ENCODE data around the gene TNFRSF6B.
"Not testable (repeated sequence)": the region's sequence is repeated elsewhere in the genome, so short reads cannot be mapped to it uniquely, and the experiment has no call there.

TNFRSF6B gene

DNA sequence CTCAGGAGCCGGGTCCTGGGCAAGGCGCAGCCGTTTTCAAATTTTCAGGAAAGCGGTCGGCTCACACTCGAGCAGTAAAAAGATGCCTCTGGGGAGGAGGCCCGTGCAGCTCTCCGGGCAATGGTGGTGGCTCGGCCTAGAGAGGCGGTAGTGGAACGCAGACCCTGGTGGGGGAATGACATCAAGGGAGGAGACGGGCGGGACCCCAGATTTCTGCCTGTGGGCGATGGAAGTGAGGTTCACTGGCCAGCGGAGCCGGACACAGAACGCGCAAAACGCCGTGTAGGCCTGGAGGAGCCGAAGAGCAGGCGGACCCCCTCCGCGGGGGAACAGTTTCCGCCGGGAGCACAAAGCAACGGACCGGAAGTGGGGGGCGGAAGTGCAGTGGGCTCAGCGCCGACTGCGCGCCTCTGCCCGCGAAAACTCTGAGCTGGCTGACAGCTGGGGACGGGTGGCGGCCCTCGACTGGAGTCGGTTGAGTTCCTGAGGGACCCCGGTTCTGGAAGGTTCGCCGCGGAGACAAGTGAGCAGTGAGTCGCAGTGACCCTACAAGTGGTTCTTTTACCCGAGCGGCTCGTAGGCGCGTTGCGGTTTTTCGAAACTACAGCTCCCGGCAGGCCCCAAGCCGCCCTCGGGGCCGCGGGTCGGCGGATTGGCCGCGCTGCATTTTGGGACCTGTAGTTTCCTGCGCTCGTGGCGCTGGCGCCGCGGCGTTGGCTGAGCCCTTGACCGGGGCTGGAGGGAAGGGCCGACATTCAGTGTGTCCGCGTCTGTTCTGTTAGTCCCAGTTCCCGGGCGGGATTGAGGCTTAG, 38.3 kb upstream of the TNFRSF6B start, which contains the start of gene RTEL1:
RTEL1 (plus strand) TSS at position 376 of the 812 bp plus-strand sequence. CDS start 1,091 bp downstream, outside the sequence.
- H3K36me3 ChIP-seq (replicated peaks in 1 of 2; ENCODE audit: control insufficient read depth in 2 of 2, insufficient read depth in 2 of 2, low read length in 2 of 2): peaks cover 12 to 35% of the 10 kb centered on the region in 2 donors
- peak within 1 kb of the TSS; percentile 79 for H4K91ac ChIP-seq (ENCODE audit: low read depth, low read length, poor library complexity)
- no peaks in the 10 kb centered on the region for H3K9me3 ChIP-seq (replicated peaks in 1 of 2; ENCODE audit: control insufficient read depth in 2 of 2, insufficient read depth in 1 of 2, low read depth in 1 of 2, low read length in 2 of 2)
- peak within 1 kb of the TSS; percentile 98 for H2AK5ac ChIP-seq (ENCODE audit: low read depth, low read length)
- H2AFZ ChIP-seq (ENCODE audit: low read length): peak within 1 kb of the TSS; percentile 95
- H3K27ac ChIP-seq (replicated peaks; ENCODE audit: low read length): no peak within 1 kb of the TSS
- H3K4me3 ChIP-seq (ENCODE audit: low read length in 2 of 2): peak within 1 kb of the TSS; percentile 91 to 94
- H2BK15ac ChIP-seq (ENCODE audit: low read length): peak within 1 kb of the TSS; percentile 98
- peak within 1 kb of the TSS; percentile 91 for H3K18ac ChIP-seq (ENCODE audit: low read length)
- H3K4me2 ChIP-seq (ENCODE audit: insufficient read depth, low read length, poor library complexity, severe bottlenecking): peak within 1 kb of the TSS; percentile 91
- peaks cover 0 to 5% (median 0%) of the 10 kb centered on the region in 3 experiments for H3K27me3 ChIP-seq (ENCODE audit: control insufficient read depth in 3 of 3, insufficient read depth in 3 of 3, low read depth in 1 of 3, low read length in 3 of 3)
- no peak within 1 kb of the TSS for H3K4ac ChIP-seq (ENCODE audit: low read length)
- peaks cover 4% of the 10 kb centered on the region for H3K79me1 ChIP-seq (ENCODE audit: low read depth, low read length)
- peak within 1 kb of the TSS; percentile 81 for H2BK120ac ChIP-seq (ENCODE audit: low read depth, low read length)
- peak within 1 kb of the TSS; percentile 87 for H3K9ac ChIP-seq (ENCODE audit: low read depth, low read length, poor library complexity)
- WGBS, 2 donors (ENCODE audit: extremely low coverage in 2 of 2, insufficient read length in 2 of 2, insufficient replicate concordance in 1 of 2): no CpG with 5 or more reads among the region's 73 CpGs
- peak within 1 kb of the TSS; percentile 84 for H2BK12ac ChIP-seq (ENCODE audit: low read length)
- H4K8ac ChIP-seq (ENCODE audit: low read depth, low read length): peak within 1 kb of the TSS; percentile 98
- peak within 1 kb of the TSS; percentile 9 for H3K14ac ChIP-seq (ENCODE audit: low read length)
- peak within 1 kb of the TSS; percentile 93 for H3K23ac ChIP-seq (ENCODE audit: low read depth, low read length, poor library complexity)
- H2BK5ac ChIP-seq (ENCODE audit: low read length): peak within 1 kb of the TSS; percentile 82
- DNase-seq (ENCODE audit: low spot score): peak; percentile 91
- peaks cover 12 to 21% of the 10 kb centered on the region in 2 donors for H3K4me1 ChIP-seq (ENCODE audit: control insufficient read depth in 2 of 2, insufficient read depth in 1 of 2, low read depth in 1 of 2, low read length in 2 of 2)

DNA sequence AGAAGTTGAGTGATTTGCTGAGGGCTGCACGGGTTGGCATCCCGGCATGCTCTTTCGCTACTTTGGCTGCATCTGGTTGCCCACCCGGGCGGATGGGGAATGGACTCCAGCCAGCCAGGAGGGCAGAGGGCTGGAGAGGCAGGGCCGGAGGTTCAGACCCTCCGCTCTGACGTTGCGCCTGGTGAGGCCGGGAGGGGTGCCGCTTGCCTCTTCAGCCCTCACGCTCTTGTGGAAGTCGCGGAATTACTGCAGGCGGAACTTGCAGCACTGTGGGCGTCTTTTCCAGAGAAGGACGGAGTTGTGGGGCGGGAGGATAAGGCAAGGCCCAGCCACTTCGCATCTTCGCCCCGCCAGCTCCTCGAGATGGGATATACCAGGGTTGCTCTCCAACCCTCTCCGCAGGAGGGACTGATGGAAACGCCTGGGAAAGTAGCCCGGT, 37.7 kb upstream of the TNFRSF6B start:
- no peak overlapping the region for H2BK15ac ChIP-seq (ENCODE audit: low read length)
- peak overlapping the region; percentile 91 to 94 for H3K4me3 ChIP-seq (ENCODE audit: low read length in 2 of 2)
- H2AK5ac ChIP-seq (ENCODE audit: low read depth, low read length): no peak overlapping the region
- peak overlapping the region; percentile 9 for H3K14ac ChIP-seq (ENCODE audit: low read length)
- peak overlapping the region; percentile 16 for H2BK120ac ChIP-seq (ENCODE audit: low read depth, low read length)
- no CpG with 5 or more reads among the region's 25 CpGs for WGBS, 2 donors (ENCODE audit: extremely low coverage in 2 of 2, insufficient read length in 2 of 2, insufficient replicate concordance in 1 of 2)
- peak overlapping the region; percentile 87 for H3K9ac ChIP-seq (ENCODE audit: low read depth, low read length, poor library complexity)
- peak overlapping the region; percentile 35 for H3K18ac ChIP-seq (ENCODE audit: low read length)
- H3K36me3 ChIP-seq (replicated peaks in 1 of 2; ENCODE audit: control insufficient read depth in 2 of 2, insufficient read depth in 2 of 2, low read length in 2 of 2): peaks cover 12 to 41% of the 10 kb centered on the region in 2 donors
- H3K79me1 ChIP-seq (ENCODE audit: low read depth, low read length): peaks cover 4% of the 10 kb centered on the region
- H3K4me2 ChIP-seq (ENCODE audit: insufficient read depth, low read length, poor library complexity, severe bottlenecking): peak overlapping the region; percentile 91
- no peak overlapping the region for H3K4ac ChIP-seq (ENCODE audit: low read length)
- H4K8ac ChIP-seq (ENCODE audit: low read depth, low read length): no peak overlapping the region
- H2BK12ac ChIP-seq (ENCODE audit: low read length): no peak overlapping the region
- H4K91ac ChIP-seq (ENCODE audit: low read depth, low read length, poor library complexity): no peak overlapping the region
- H2AFZ ChIP-seq (ENCODE audit: low read length): peak overlapping the region; percentile 95
- H2BK5ac ChIP-seq (ENCODE audit: low read length): no peak overlapping the region
- no peak overlapping the region for H3K27ac ChIP-seq (replicated peaks; ENCODE audit: low read length)
- no peak for DNase-seq (ENCODE audit: low spot score)
- H3K9me3 ChIP-seq (replicated peaks in 1 of 2; ENCODE audit: control insufficient read depth in 2 of 2, insufficient read depth in 1 of 2, low read depth in 1 of 2, low read length in 2 of 2): no peaks in the 10 kb centered on the region
- H3K4me1 ChIP-seq (ENCODE audit: control insufficient read depth in 2 of 2, insufficient read depth in 1 of 2, low read depth in 1 of 2, low read length in 2 of 2): peaks cover 12 to 21% of the 10 kb centered on the region in 2 donors
- peaks cover 0 to 5% (median 0%) of the 10 kb centered on the region in 3 experiments for H3K27me3 ChIP-seq (ENCODE audit: control insufficient read depth in 3 of 3, insufficient read depth in 3 of 3, low read depth in 1 of 3, low read length in 3 of 3)
- peak overlapping the region; percentile 25 for H3K23ac ChIP-seq (ENCODE audit: low read depth, low read length, poor library complexity)

DNA sequence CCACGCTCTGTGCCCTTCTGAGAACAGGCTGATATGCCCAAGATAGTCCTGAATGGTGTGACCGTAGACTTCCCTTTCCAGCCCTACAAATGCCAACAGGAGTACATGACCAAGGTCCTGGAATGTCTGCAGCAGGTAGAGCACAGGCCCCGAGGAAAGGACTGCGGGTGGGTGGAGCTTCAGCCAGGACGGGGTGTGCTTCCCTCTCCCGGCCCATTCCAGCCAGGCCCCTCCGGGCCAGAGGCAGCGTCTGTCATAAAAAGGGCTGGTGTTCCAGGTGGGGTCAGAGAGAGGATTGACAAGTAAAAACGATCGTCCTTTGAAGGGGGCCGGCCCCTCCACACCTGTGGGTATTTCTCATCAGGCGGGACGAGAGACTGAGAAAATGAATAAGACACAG, 37.1 kb upstream of the TNFRSF6B start:
- peak overlapping the region in 1 of 2 donors; percentile 91 for H3K4me3 ChIP-seq (ENCODE audit: low read length in 2 of 2)
- no peak overlapping the region for H4K8ac ChIP-seq (ENCODE audit: low read depth, low read length)
- H2AFZ ChIP-seq (ENCODE audit: low read length): no peak overlapping the region
- peaks cover 8 to 17% of the 10 kb centered on the region in 2 donors for H3K4me1 ChIP-seq (ENCODE audit: control insufficient read depth in 2 of 2, insufficient read depth in 1 of 2, low read depth in 1 of 2, low read length in 2 of 2)
- no peak overlapping the region for H3K9ac ChIP-seq (ENCODE audit: low read depth, low read length, poor library complexity)
- peaks cover 4% of the 10 kb centered on the region for H3K79me1 ChIP-seq (ENCODE audit: low read depth, low read length)
- H3K36me3 ChIP-seq (replicated peaks in 1 of 2; ENCODE audit: control insufficient read depth in 2 of 2, insufficient read depth in 2 of 2, low read length in 2 of 2): peaks cover 12 to 47% of the 10 kb centered on the region in 2 donors
- DNase-seq (ENCODE audit: low spot score): no peak
- H2BK15ac ChIP-seq (ENCODE audit: low read length): no peak overlapping the region
- no peak overlapping the region for H3K4ac ChIP-seq (ENCODE audit: low read length)
- peaks cover 0 to 5% (median 0%) of the 10 kb centered on the region in 3 experiments for H3K27me3 ChIP-seq (ENCODE audit: control insufficient read depth in 3 of 3, insufficient read depth in 3 of 3, low read depth in 1 of 3, low read length in 3 of 3)
- no peak overlapping the region for H3K27ac ChIP-seq (replicated peaks; ENCODE audit: low read length)
- no peak overlapping the region for H2BK120ac ChIP-seq (ENCODE audit: low read depth, low read length)
- no peak overlapping the region for H3K23ac ChIP-seq (ENCODE audit: low read depth, low read length, poor library complexity)
- H3K14ac ChIP-seq (ENCODE audit: low read length): no peak overlapping the region
- H2BK5ac ChIP-seq (ENCODE audit: low read length): no peak overlapping the region
- H3K9me3 ChIP-seq (replicated peaks in 1 of 2; ENCODE audit: control insufficient read depth in 2 of 2, insufficient read depth in 1 of 2, low read depth in 1 of 2, low read length in 2 of 2): no peaks in the 10 kb centered on the region
- H2BK12ac ChIP-seq (ENCODE audit: low read length): no peak overlapping the region
- H3K4me2 ChIP-seq (ENCODE audit: insufficient read depth, low read length, poor library complexity, severe bottlenecking): peak overlapping the region; percentile 91
- no CpG with 5 or more reads among the region's 13 CpGs for WGBS, 2 donors (ENCODE audit: extremely low coverage in 2 of 2, insufficient read length in 2 of 2, insufficient replicate concordance in 1 of 2)
- H3K18ac ChIP-seq (ENCODE audit: low read length): no peak overlapping the region
- no peak overlapping the region for H2AK5ac ChIP-seq (ENCODE audit: low read depth, low read length)
- H4K91ac ChIP-seq (ENCODE audit: low read depth, low read length, poor library complexity): no peak overlapping the region

DNA sequence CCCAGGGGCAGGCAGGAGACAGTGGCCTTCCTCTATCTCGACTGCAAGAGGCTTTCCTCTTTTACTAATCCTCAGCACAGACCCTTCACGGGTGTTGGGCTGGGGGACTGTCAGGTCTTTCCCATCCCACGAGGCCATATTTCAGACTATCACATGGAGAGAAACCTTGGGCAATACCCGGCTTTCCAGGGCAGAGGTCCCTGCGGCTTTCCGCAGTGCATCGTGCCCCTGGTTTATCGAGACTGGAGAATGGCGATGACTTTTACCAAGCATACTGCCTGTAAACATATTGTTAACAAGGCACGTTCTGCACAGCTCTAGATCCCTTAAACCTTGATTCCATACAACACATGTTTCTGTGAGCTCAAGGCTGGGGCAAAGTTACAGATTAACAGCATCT, 36.3 kb upstream of the TNFRSF6B start:
- H2BK15ac ChIP-seq (ENCODE audit: low read length); H3K27me3 ChIP-seq (ENCODE audit: control insufficient read depth in 3 of 3, insufficient read depth in 3 of 3, low read depth in 1 of 3, low read length in 3 of 3); H3K4me2 ChIP-seq (ENCODE audit: insufficient read depth, low read length, poor library complexity, severe bottlenecking); H3K18ac ChIP-seq (ENCODE audit: low read length); H3K27ac ChIP-seq (replicated peaks; ENCODE audit: low read length); H3K9ac ChIP-seq (ENCODE audit: low read depth, low read length, poor library complexity); H3K4me3 ChIP-seq (ENCODE audit: low read length in 2 of 2); H3K4ac ChIP-seq (ENCODE audit: low read length); H2AK5ac ChIP-seq (ENCODE audit: low read depth, low read length); DNase-seq (ENCODE audit: low spot score); H3K9me3 ChIP-seq (replicated peaks in 1 of 2; ENCODE audit: control insufficient read depth in 2 of 2, insufficient read depth in 1 of 2, low read depth in 1 of 2, low read length in 2 of 2); H2AFZ ChIP-seq (ENCODE audit: low read length); H4K91ac ChIP-seq (ENCODE audit: low read depth, low read length, poor library complexity); H2BK12ac ChIP-seq (ENCODE audit: low read length); H4K8ac ChIP-seq (ENCODE audit: low read depth, low read length); H3K23ac ChIP-seq (ENCODE audit: low read depth, low read length, poor library complexity); H3K14ac ChIP-seq (ENCODE audit: low read length); H3K79me1 ChIP-seq (ENCODE audit: low read depth, low read length); H2BK120ac ChIP-seq (ENCODE audit: low read depth, low read length); H2BK5ac ChIP-seq (ENCODE audit: low read length): not testable (repeated sequence)
- H3K36me3 ChIP-seq (replicated peaks in 1 of 2; ENCODE audit: control insufficient read depth in 2 of 2, insufficient read depth in 2 of 2, low read length in 2 of 2): peaks cover 12 to 54% of the 10 kb centered on the region in 2 donors
- peaks cover 14% of the 10 kb centered on the region in 2 donors for H3K4me1 ChIP-seq (ENCODE audit: control insufficient read depth in 2 of 2, insufficient read depth in 1 of 2, low read depth in 1 of 2, low read length in 2 of 2)
- no CpG with 5 or more reads among the region's 10 CpGs for WGBS, 2 donors (ENCODE audit: extremely low coverage in 2 of 2, insufficient read length in 2 of 2, insufficient replicate concordance in 1 of 2)
